HFF-Myc (cell line): ENCODE data around the gene NLRP11.

Source experiments
- DNase-seq: peaks from one replicate; pipeline ENCODE4 v3.0.0-alpha.2; 2011; ENCODE audit warnings: low read depth; ENCODE audit errors: extremely low read depth
- H3K4me3 ChIP-seq: replicated peaks from 2 replicates; pipeline ENCODE4 v1.5.1; 2011; ENCODE audit warnings: low read depth, mild to moderate bottlenecking, control low read depth, low read length
- CTCF ChIP-seq: IDR thresholded peaks from 2 replicates; pipeline ENCODE4 v1.5.1; 2012; ENCODE audit warnings: mild to moderate bottlenecking, low read depth, low read length, control low read depth; ENCODE audit errors: missing control alignments

Gene NLRP11

DNA sequence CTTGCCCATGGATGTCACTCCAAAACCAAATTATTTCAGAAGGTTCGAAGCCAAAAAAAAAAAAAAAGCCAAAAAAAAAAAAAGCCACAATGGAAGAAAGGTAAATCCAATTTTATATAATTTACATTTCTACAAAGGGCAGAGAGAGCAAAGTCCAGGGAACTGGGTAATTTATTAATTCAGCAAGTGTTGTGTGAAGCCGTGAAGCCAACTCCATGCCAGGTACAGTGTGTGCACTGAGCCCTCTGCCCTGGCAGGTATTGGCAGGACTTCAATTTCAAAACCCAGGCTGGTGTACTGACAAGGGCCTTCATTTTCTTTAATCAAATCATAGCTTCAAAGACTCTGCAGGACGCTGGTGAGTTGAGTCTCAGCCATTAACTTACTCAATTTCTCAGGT, 78.4 kb downstream of the NLRP11 start:
- no peak for DNase-seq
- no peak for TF ChIP-seq CTCF
- H3K4me3 ChIP-seq: no peak overlapping the region

DNA sequence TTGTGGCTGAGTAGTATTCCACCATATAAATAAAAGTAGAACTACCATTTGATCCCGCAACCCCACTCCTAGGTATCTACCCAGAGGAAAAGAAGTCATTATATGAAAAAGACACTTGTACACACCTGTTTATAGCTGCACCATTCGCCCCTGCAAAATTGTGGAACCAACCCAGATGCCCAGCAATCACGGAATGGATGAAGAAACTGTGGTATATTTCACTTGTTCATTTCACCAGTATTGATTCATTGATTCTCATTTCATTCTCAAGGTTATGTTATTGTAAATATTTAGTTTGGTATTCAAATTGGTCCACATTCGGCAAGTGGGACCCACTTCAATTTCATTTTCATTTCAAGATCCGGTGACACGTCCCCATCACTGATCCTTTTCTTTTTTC, 81.1 kb downstream of the NLRP11 start:
- TF ChIP-seq CTCF: no peak
- no peak for DNase-seq
- H3K4me3 ChIP-seq: no peak overlapping the region

DNA sequence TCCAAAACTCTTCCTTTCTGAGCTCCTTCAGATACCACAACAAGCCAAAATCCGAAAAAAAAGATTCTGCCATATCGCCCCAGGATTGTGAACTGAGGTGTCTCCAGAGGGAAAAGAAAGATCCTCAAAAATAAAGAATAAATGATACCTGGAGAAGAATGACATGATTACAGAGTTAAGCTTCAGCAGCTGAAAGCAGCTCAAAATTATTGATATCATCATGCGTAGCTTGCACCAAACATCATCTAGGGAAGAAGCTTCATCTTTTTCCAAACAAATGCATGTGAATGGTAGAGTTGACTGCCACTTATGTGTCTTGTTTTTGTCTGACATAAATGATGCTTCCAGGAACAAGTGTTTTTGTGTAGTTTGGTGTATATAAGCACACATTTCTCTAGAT, 93.5 kb downstream of the NLRP11 start, which contains the start of gene NLRP9:
Gene NLRP9, minus strand, starts transcription at position 101 of the 400 bp plus-strand sequence. Its CDS starts 28 bp downstream, at position 73.
- TF ChIP-seq CTCF: no peak
- no peak for DNase-seq
- no peak within 1 kb of the TSS for H3K4me3 ChIP-seq
